DOHH2 (cell line): ENCODE results near the gene TST.

Experiments used
- CTCF ChIP-seq: fragments of 200-600 bp; sonication (generic); IDR thresholded peaks from one replicate; pipeline ENCODE4 v1.5.1; 2014; ENCODE audit warnings: antibody characterized with exemption, mild to moderate bottlenecking, low read depth, low read length; ENCODE audit not compliant: poor library complexity, severe bottlenecking
- EZH2phosphoT487 ChIP-seq: fragments of 200-600 bp; sonication (generic); IDR thresholded peaks from 2 replicates; pipeline ENCODE4 v1.6.1; 2017; ENCODE audit warnings: borderline replicate concordance, mild to moderate bottlenecking, antibody characterized with exemption, low read length, moderate library complexity, mixed read lengths

- no peak for TF ChIP-seq CTCF
- no peak for TF ChIP-seq EZH2phosphoT487
Observed at GRCh38 chr22:37009490-37009889, 9.8 kb downstream of the TST start.
